T-helper 1 cell treated with Interleukin-12 subunit alpha and Interleukin-12 subunit beta and Interleukin-4 antibody, amounts not matched to agents 30 ng/mL and 1 ng/mL, for 36 hours (primary cell): ENCODE results near the gene CD58. TPM values are rescaled to one million over a fixed set of nuclear protein-coding genes. Genes with fewer than 3 reads are reported as not detected.

ENCODE experiments used
- intact Hi-C: fragments of 100-400 bp; cut with micrococcal nuclease; formaldehyde crosslinking; loops from one replicate; pipeline ENCODE4 v1.15.1; 2024
- total RNA-seq: library from RNA; stranded (reverse); gene quantifications from 2 replicates; pipeline ENCODE4 v1.2.3, GENCODE V29; 2022

Gene CD58
- total RNA-seq, 1 donor from 2014 or later = 60.8 TPM

DNA sequence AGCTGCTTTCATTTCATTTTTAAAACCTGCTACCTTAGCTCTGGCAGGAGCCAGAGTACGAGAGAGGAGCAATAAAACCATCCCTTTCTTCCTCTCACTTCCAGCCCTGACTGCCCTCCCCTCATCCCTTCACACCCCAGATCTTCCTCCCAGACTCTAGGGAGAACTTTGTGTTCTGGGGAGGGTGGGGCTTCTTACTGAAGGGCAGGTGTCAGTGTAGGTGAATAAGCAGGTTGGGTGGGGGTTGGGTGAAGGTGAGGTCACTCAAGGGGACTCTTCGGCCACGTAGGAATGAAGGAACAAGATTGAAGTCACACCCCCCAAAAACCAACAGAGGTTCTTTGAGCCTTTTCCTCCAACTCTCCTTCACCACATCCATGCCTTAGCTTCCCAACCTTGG is 88.9 kb downstream of the CD58 start:
- intact Hi-C loops = no loop called here

- intact Hi-C loops = no loop called here
Observed at GRCh38 chr1:116478621-116479020, 92.2 kb downstream of the CD58 start.

GRCh38 chr1:116477429-116477828 is 93.4 kb downstream of the CD58 start:
- intact Hi-C loops = no loop called here

DNA sequence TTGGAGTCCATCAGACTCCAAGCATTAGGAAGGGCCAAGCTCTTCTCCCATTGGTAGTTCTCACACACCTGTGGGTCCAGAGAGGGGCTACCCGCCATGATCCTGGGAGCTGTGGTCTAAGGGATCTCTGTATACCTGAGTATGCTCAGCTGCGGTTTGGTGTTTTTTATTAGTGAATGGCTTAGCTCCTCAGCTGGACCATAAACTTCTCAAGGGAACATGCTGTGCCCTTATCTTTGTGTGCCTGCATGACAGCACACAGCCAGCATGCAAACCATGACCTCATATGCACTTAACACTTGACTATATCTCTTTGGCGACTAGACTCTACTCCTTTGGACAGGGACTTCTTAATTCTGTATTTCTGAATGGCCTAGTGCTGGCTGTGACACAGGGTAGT is 94.5 kb downstream of the CD58 start:
- intact Hi-C loops = no loop called here

- intact Hi-C loops = no loop called here
Observed at GRCh38 chr1:116475850-116476218, 95.0 kb downstream of the CD58 start.

GRCh38 chr1:116474921-116475849 is 95.6 kb downstream of the CD58 start:
- intact Hi-C loops = no loop called here

DNA sequence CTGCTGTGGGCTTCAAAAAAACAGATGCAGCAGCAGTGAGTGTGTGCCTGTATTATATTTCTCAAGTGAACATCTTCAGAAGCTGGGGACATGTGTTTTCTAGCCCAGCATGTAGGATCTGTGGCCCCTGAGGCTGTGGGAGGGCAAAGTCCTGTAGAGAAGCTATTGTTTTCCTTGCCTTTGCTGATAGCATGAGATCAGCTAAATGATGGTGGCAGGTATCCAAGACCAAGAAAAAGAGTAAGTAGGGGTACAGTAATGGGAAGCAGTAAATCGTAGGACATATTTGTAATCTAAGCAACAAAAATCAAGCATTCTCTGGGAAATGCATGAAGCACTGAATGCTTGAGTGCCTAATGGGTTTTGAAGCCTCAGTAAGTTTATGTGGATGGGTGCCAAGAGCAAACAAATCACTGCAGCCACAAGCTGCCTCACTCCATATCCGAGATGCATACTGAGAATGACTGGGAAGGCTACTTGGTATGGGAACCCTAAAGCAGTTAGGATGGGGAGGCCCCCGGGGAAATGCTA is 98.3 kb downstream of the CD58 start:
- intact Hi-C loops = no loop called here

DNA sequence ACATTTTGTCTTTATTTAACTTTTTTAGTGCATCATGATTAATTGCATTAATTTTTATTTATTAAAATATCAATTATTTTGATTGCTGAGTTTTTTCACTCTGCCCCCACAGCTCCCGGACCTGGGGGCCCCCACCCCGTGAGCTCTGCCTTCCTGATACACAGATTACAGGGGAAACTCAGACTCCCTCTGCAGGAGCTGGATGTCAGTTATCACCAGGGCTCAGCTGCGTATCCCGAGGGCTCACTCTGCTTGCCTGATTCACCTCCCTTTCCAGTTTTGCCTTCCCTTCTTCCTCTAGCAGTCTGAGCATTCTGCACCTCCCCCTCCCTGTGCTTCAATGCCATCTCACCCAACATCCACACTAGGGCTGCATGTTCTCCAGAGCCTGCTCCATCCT is 99.6 kb downstream of the CD58 start:
- intact Hi-C loops = no loop called here

GRCh38 chr1:116470671-116471070 is 100.2 kb downstream of the CD58 start:
- intact Hi-C loops = no loop called here

GRCh38 chr1:116466810-116467557 is 103.8 kb downstream of the CD58 start:
- intact Hi-C loops = no loop called here

GRCh38 chr1:116465845-116466685 is 104.8 kb downstream of the CD58 start:
- intact Hi-C loops = no loop called here

DNA sequence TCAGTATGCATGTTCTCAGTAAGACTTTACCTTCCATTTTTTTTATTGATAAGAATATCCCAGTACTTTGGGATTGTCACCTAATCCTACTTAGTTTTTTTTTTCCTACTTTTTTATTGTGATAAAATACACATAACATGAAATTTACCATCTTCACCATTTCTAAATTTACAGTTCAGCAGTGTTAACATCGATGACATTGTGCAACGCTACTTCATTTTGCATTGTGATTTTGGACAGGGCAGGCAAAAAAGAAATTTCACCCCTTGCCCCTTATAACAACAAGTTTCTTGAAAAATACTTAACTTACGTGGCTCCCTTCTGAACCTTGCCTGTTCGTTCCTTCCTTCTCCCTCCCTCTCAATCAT is 105.4 kb downstream of the CD58 start:
- intact Hi-C loops = no loop called here

Other genes starting within 250 kb of the CD58 start
- 229 and 233 TPM in 2 replicates for gene ATP1A1, start 197.8 kb downstream of the CD58 start, total RNA-seq
- gene IGSF3, start 96.7 kb upstream of the CD58 start, total RNA-seq = 0.83 and 0.98 TPM in 2 replicates
- 488 and 495 TPM in 2 replicates for gene CD2, start 183.4 kb upstream of the CD58 start, total RNA-seq